Common myeloid progenitor, CD34-positive (primary cell): ENCODE results near the gene VILL.

ENCODE experiments used
- CTCF ChIA-PET: fragments of 350-600 bp; sonication (Branson Sonifier 250); formaldehyde crosslinking; loops from one replicate; lab custom pipeline; 2021; ENCODE audit warnings: antibody characterized with exemption; lab: Charles Lee
- POLR2A ChIA-PET: fragments of 350-600 bp; sonication (Branson Sonifier 250); formaldehyde crosslinking; loops from one replicate; lab custom pipeline; 2021; ENCODE audit warnings: antibody characterized with exemption; lab: Charles Lee
- DNase-seq, 3 donors: peaks; one replicate each; pipeline versions ENCODE4 v3.0.0 to v3.0.0-alpha.2; 2013
- H3K27ac ChIP-seq, 2 experiments: 1 replicate in 1 of 2; 2 replicates in 1 of 2; pipeline ENCODE4 v1.7.0; 2013; ENCODE audit warnings: inconsistent platforms in 2 of 2, low read length in 2 of 2, mild to moderate bottlenecking in 2 of 2, low read depth in 1 of 2, moderate library complexity in 1 of 2; ENCODE audit not compliant: severe bottlenecking in 2 of 2, insufficient read depth in 1 of 2, poor library complexity in 1 of 2
- H3K27me3 ChIP-seq, 5 experiments: replicated peaks in 2 of 5; 1 replicate in 3 of 5; 2 replicates in 2 of 5; pipeline versions ENCODE4 v1.6.1 to v1.7.0; 2013; ENCODE audit warnings: low read length in 4 of 5, mild to moderate bottlenecking in 2 of 5, moderate library complexity in 2 of 5, inconsistent platforms in 1 of 5; ENCODE audit not compliant: insufficient read depth in 5 of 5, control insufficient read depth in 4 of 5
- H3K36me3 ChIP-seq, 4 experiments: 1 replicate in 2 of 4; 2 replicates in 2 of 4; pipeline versions ENCODE4 v1.6.1 to v1.7.0; 2013; ENCODE audit warnings: low read length in 3 of 4, control low read depth in 1 of 4, mild to moderate bottlenecking in 1 of 4; ENCODE audit not compliant: control insufficient read depth in 4 of 4, insufficient read depth in 4 of 4
- H3K4me1 ChIP-seq, 4 experiments: 1 replicate in 3 of 4; 2 replicates in 1 of 4; pipeline versions ENCODE4 v1.6.1 to v1.7.1; 2013; ENCODE audit warnings: low read length in 3 of 4, mild to moderate bottlenecking in 3 of 4, control low read depth in 1 of 4, inconsistent platforms in 1 of 4, moderate library complexity in 1 of 4; ENCODE audit not compliant: control insufficient read depth in 4 of 4, insufficient read depth in 4 of 4; ENCODE audit errors: control extremely low read depth in 1 of 4
- H3K4me3 ChIP-seq, 7 experiments: 1 replicate in 4 of 7; 2 replicates in 3 of 7; pipeline versions ENCODE4 v1.5.1 to v1.7.0; 2013; ENCODE audit warnings: mild to moderate bottlenecking in 7 of 7, low read length in 6 of 7, moderate library complexity in 6 of 7, inconsistent platforms in 2 of 7, low read depth in 2 of 7, control low read depth in 1 of 7; ENCODE audit not compliant: insufficient read depth in 4 of 7, control insufficient read depth in 1 of 7; ENCODE audit errors: extremely low read depth in 1 of 7
- H3K9me3 ChIP-seq, 5 experiments: 1 replicate in 4 of 5; 2 replicates in 1 of 5; pipeline versions ENCODE4 v1.6.1 to v1.7.1; 2013; ENCODE audit warnings: low read length in 4 of 5, mild to moderate bottlenecking in 2 of 5, inconsistent platforms in 1 of 5, low read depth in 1 of 5, moderate library complexity in 1 of 5; ENCODE audit not compliant: control insufficient read depth in 4 of 5, insufficient read depth in 2 of 5; ENCODE audit errors: control extremely low read depth in 1 of 5
- WGBS: methylation state at CpG from one replicate; pipeline ENCODE4 v1.1.5; 2013; ENCODE audit not compliant: insufficient coverage; 5-methylcytosine and 5-hydroxymethylcytosine counted together

VILL gene

DNA sequence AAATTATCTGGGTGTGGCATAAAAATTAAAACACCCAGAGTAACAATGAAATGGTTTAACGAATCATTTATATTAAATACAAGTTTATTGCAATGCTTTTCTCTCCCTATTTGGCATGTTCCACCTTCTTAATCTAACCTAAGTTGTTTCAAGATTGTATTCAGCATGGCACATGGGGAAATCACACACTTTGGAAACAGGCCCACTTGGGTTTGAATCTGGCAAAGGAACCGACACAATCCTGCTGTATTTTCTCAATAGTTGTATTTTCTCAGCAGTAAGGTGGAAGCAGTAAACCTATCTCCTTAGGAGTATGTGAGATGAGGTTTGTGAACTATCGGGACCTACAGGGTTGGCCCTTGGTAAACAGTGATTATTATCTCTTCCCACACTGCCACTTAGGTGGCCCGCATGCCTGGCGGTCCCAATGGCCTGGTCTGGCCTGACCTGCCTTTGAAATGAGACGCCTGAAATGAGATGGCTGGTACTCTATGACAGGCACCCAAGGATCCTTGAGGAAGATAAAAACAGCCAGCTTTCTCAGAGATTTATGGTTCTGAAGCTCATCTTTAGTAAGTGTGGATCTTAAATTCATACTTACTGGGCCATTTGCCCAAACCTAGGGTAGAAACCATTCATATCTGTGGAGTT is 45.3 kb upstream of the VILL start:
- Histone ChIP-seq H3K27ac (peak overlapping the region; percentile 1 to 35), H3K36me3 (peaks cover 0 to 6% (median 2%) of the 10 kb centered on the region in 4 experiments), H3K4me3 (peak overlapping the region in 2 of 7 experiments; percentile 11 to 66), H3K9me3 (no peaks in the 10 kb centered on the region), H3K4me1 (peaks cover 6 to 37% (median 24%) of the 10 kb centered on the region in 4 experiments), H3K27me3 (no peaks in the 10 kb centered on the region)
- ChIA-PET CTCF (interaction anchor here (0.7 to 2.8 kb wide), 12 partner anchors 10 to 79 kb away, joined by 3 to 12 read pairs (median 4); no protein-coding TSS in a partner anchor), POLR2A (interaction anchor here (1.4 kb wide), 1 partner anchor 10 kb away, joined by 5 read pairs; no protein-coding TSS in a partner anchor)
- WGBS = 42% methylated on average over 3 of the region's 6 CpGs
- no peak for DNase-seq

DNA sequence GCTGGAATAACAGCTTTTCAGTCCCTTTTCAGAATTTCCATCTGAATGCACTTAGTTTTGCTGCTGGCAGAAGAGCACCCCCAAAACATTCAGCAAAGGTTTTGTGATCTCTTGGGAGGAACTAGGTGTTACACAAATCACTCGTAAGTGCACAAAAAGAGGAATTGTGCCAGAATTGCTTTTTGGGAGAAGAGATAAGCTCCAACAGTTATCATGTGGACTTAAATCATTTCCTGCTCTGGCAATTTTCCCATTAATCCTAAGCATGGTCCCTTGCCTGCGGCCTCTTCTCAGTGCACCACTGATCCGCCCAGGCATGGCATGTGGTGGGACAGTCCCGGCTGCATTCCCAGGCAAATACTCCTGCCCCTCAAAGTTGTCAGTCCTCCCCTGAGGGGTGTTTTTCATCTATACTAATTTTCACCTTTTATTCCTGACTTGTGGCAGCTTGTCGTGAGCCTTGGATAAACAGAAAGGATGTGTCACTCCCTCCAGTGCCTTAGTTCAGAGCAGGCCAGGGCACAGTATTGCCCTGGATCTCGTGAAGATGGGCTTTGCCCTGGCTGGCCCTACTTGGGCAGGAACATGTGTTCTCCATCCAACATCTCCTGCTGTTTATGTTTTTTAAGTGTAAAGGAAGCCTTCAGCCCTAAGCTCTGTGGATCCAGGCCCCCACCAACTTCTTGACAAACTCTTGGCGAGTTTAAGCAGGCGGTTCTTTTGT is 44.6 kb upstream of the VILL start:
- 0% methylated on average over 5 of the region's 8 CpGs for WGBS
- Histone ChIP-seq H3K36me3 (peaks cover 0 to 6% (median 2%) of the 10 kb centered on the region in 4 experiments), H3K4me3 (peak overlapping the region in 2 of 7 experiments; percentile 11 to 66), H3K27ac (peak overlapping the region in 1 of 2 experiments; percentile 1), H3K9me3 (no peaks in the 10 kb centered on the region), H3K27me3 (no peaks in the 10 kb centered on the region), H3K4me1 (peaks cover 6 to 37% (median 24%) of the 10 kb centered on the region in 4 experiments)
- DNase-seq = peak in 2 of 3 donors; percentile 47 to 54
- POLR2A ChIA-PET = interaction anchor here (1.4 kb wide), 1 partner anchor 9 kb away, joined by 5 read pairs; no protein-coding TSS in a partner anchor
- CTCF ChIA-PET = interaction anchor here (1.0 to 2.8 kb wide), 8 partner anchors 9 to 91 kb away, joined by 3 to 12 read pairs (median 4); no protein-coding TSS in a partner anchor

DNA sequence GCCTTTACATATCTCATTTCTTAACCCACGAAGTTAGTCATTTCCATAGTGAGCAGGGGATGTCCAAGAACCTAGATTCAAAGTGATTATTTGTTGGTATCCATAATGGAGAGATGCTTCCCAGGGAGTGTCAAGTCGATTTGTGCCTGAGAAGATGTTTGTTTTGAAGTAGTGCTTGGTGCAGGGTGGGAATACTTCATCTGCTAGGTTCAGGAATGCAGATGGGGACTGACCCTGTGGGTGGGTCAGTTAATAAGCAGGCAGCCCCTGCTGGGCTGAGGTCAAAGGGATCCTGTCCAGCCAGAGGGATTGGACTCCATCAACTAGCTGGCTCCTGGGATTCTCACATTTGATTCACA is 44.1 kb upstream of the VILL start:
- CTCF ChIA-PET = interaction anchor here (1.2 to 2.8 kb wide), 5 partner anchors 9 to 91 kb away, joined by 3 to 12 read pairs (median 5); no protein-coding TSS in a partner anchor
- Histone ChIP-seq H3K4me1 (peaks cover 6 to 37% (median 24%) of the 10 kb centered on the region in 4 experiments), H3K36me3 (peaks cover 0 to 6% (median 2%) of the 10 kb centered on the region in 4 experiments), H3K27ac (peak overlapping the region in 1 of 2 experiments; percentile 7), H3K9me3 (no peaks in the 10 kb centered on the region), H3K27me3 (no peaks in the 10 kb centered on the region), H3K4me3 (no peak overlapping the region)
- POLR2A ChIA-PET = interaction anchor here (1.4 kb wide), 1 partner anchor 9 kb away, joined by 5 read pairs; no protein-coding TSS in a partner anchor
- no peak for DNase-seq
- WGBS = no CpG with 5 or more reads among the region's 2 CpGs

DNA sequence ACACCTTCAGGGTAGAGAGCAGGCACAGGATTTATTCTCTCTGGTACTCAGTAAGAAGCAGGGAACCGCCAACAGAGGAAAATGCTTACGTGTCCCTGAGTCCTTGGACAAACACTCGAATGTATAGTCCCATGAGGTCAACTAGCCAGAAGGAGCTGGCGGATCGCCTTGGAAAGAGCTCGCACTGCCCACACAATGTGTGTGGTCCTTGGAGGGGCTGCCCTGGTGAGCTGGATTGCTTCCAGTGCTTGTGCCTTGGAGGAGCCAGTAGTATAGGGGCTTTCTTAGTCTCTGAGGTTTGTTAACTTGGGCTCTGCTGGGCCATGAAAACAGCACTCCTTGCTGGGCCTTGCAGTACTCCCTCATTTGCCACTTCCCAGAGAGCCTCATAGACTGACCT is 40.7 kb upstream of the VILL start:
- peaks cover 5 to 39% (median 23%) of the 10 kb centered on the region in 4 experiments for H3K4me1 ChIP-seq
- no peaks in the 10 kb centered on the region for H3K9me3 ChIP-seq
- no peak overlapping the region for H3K27ac ChIP-seq
- no peak overlapping the region for H3K4me3 ChIP-seq
- peaks cover 0 to 9% (median 2%) of the 10 kb centered on the region in 4 experiments for H3K36me3 ChIP-seq
- 100% methylated on average over 6 of the region's 6 CpGs for WGBS
- no peaks in the 10 kb centered on the region for H3K27me3 ChIP-seq
- CTCF ChIA-PET = interaction anchor here (0.9 to 2.2 kb wide), 4 partner anchors 18 to 94 kb away, joined by 3 to 5 read pairs (median 4); no protein-coding TSS in a partner anchor
- no peak for DNase-seq
- POLR2A ChIA-PET = interaction anchor here (0.5 kb wide), 1 partner anchor 15 kb away, joined by 4 read pairs; no protein-coding TSS in a partner anchor

DNA sequence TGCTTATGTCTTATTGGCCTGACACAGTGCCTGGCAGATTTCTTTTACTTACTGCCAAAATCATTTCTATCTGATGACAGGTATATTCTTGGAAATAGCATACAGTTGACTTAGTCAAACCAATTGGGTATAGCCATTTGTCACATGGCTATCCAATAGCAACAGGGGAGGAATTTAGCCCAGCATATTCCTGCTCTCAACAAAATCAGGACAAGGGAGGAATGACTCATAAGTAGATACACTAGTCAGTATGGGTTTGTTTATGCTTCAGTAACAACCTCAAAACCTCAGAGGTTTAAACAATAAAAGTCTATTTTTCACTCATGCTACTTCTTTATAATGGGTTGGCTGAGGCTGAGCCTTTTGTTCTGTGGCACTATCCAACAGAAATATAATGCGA is 38.0 kb upstream of the VILL start:
- ChIA-PET POLR2A (no interaction called here), CTCF (interaction anchor here (1.3 kb wide), 2 partner anchors 22 to 51 kb away, joined by 3 read pairs; no protein-coding TSS in a partner anchor)
- no peak for DNase-seq
- WGBS = no CpG with 5 or more reads among the region's 1 CpG
- Histone ChIP-seq H3K36me3 (peaks cover 0 to 11% (median 2%) of the 10 kb centered on the region in 4 experiments), H3K4me1 (peaks cover 17 to 41% (median 31%) of the 10 kb centered on the region in 4 experiments), H3K9me3 (no peaks in the 10 kb centered on the region), H3K27me3 (no peaks in the 10 kb centered on the region), H3K27ac (no peak overlapping the region), H3K4me3 (no peak overlapping the region)

DNA sequence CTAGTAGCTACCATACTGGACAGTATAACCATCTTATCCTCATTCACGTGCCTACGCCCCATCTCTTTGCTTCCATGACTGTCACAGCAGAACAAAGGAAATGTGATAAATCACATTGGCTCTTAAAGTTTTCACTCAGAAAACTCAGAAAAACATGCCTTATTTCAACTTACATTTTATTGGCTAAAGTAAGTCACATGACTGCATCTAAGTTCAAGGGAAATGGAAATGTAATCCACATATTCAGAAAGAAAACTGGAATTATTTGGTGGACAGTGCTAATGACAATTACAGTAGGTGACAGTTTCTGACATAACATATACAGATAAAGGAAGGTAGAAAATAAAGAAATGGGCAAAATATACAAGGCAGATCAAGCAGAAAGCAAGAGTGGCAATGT is 37.4 kb upstream of the VILL start:
- Histone ChIP-seq H3K27ac (no peak overlapping the region), H3K4me3 (no peak overlapping the region), H3K27me3 (no peaks in the 10 kb centered on the region), H3K4me1 (peaks cover 17 to 48% (median 35%) of the 10 kb centered on the region in 4 experiments), H3K36me3 (peaks cover 0 to 11% (median 2%) of the 10 kb centered on the region in 4 experiments), H3K9me3 (no peaks in the 10 kb centered on the region)
- 100% methylated on average over 2 of the region's 2 CpGs for WGBS
- CTCF ChIA-PET = interaction anchor here (1.2 to 3.4 kb wide), 2 partner anchors 13 to 98 kb away, joined by 4 to 15 read pairs; no protein-coding TSS in a partner anchor
- DNase-seq = no peak
- POLR2A ChIA-PET = interaction anchor here (0.9 kb wide), 1 partner anchor 53 kb away, joined by 3 read pairs; no protein-coding TSS in a partner anchor
